H9 (cell line): Measurements from ENCODE around the gene CABLES1. TPM values are rescaled to one million over a fixed set of nuclear protein-coding genes. Genes with fewer than 3 reads are reported as not detected.
A peak's percentile ranks its signal among the peaks of the same experiment; 100 is the strongest.

ENCODE experiments used
- DNase-seq: peaks from one replicate; pipeline ENCODE4 v3.0.0-alpha.2; 2017
- H2AFZ ChIP-seq: one replicate; pipeline ENCODE4 v1.6.1; 2013; ENCODE audit warnings: mild to moderate bottlenecking, low read length, control low read depth, moderate library complexity
- H2AK5ac ChIP-seq: 2 replicates; pipeline ENCODE4 v1.6.1; 2013; ENCODE audit warnings: low read length, control low read depth, mixed read lengths; ENCODE audit not compliant: insufficient read length
- H2BK120ac ChIP-seq: one replicate; pipeline ENCODE4 v1.6.1; 2013; ENCODE audit warnings: low read depth, mild to moderate bottlenecking, low read length, control low read depth, inconsistent platforms; ENCODE audit not compliant: poor library complexity, severe bottlenecking
- H2BK12ac ChIP-seq: 2 replicates; pipeline ENCODE4 v1.6.1; 2013; ENCODE audit warnings: low read length, control low read depth, mixed read lengths, low read depth; ENCODE audit not compliant: insufficient read length
- H2BK15ac ChIP-seq: 2 replicates; pipeline ENCODE4 v1.6.1; 2013; ENCODE audit warnings: low read depth, low read length, control low read depth
- H2BK20ac ChIP-seq: one replicate; pipeline ENCODE4 v1.6.1; 2013; ENCODE audit warnings: low read depth, mild to moderate bottlenecking, low read length, control low read depth, inconsistent platforms; ENCODE audit not compliant: poor library complexity, severe bottlenecking
- H2BK5ac ChIP-seq: 2 replicates; pipeline ENCODE4 v1.6.1; 2013; ENCODE audit warnings: low read length, control low read depth, mixed read lengths; ENCODE audit not compliant: insufficient read length
- H3K14ac ChIP-seq: 2 replicates; pipeline ENCODE4 v1.6.1; 2013; ENCODE audit warnings: low read length, control low read depth; ENCODE audit not compliant: insufficient read depth
- H3K18ac ChIP-seq: 2 replicates; pipeline ENCODE4 v1.6.1; 2013; ENCODE audit warnings: low read depth, mild to moderate bottlenecking, mixed read lengths, low read length, control low read depth; ENCODE audit not compliant: insufficient read length
- H3K23ac ChIP-seq: 2 replicates; pipeline ENCODE4 v1.6.1; 2013; ENCODE audit warnings: low read length, control low read depth, mixed read lengths, low read depth; ENCODE audit not compliant: insufficient read length
- H3K23me2 ChIP-seq: 2 replicates; pipeline ENCODE4 v1.6.1; 2013; ENCODE audit warnings: low read depth, mild to moderate bottlenecking, mixed read lengths, low read length, control low read depth; ENCODE audit not compliant: insufficient read length, poor library complexity, severe bottlenecking
- H3K27ac ChIP-seq: 2 replicates; pipeline ENCODE4 v1.5.1; 2013; ENCODE audit warnings: low read length, control low read depth, mixed read lengths, low read depth; ENCODE audit not compliant: insufficient read length
- H3K27me3 ChIP-seq: 2 replicates; pipeline ENCODE4 v1.6.1; 2013; ENCODE audit warnings: low read length, control low read depth, inconsistent platforms; ENCODE audit not compliant: insufficient read depth
- H3K4ac ChIP-seq: 2 replicates; pipeline ENCODE4 v1.6.1; 2013; ENCODE audit warnings: low read depth, mild to moderate bottlenecking, control low read depth, inconsistent platforms, low read length, moderate library complexity
- H3K4me1 ChIP-seq: 2 replicates; pipeline ENCODE4 v1.6.1; 2013; ENCODE audit warnings: low read length, control low read depth, inconsistent platforms; ENCODE audit not compliant: insufficient read depth
- H3K4me2 ChIP-seq: 2 replicates; pipeline ENCODE4 v1.6.1; 2013; ENCODE audit warnings: low read length, control low read depth, mixed read lengths; ENCODE audit not compliant: insufficient read length, insufficient read depth
- H3K56ac ChIP-seq: 2 replicates; pipeline ENCODE4 v1.6.1; 2013; ENCODE audit warnings: low read depth, mild to moderate bottlenecking, mixed read lengths, low read length, control low read depth; ENCODE audit not compliant: insufficient read length
- H3K79me1 ChIP-seq: 2 replicates; pipeline ENCODE4 v1.6.1; 2013; ENCODE audit warnings: low read depth, mild to moderate bottlenecking, moderate library complexity, low read length, control low read depth, inconsistent platforms; ENCODE audit not compliant: insufficient read depth, poor library complexity, severe bottlenecking
- H3K79me2 ChIP-seq: 2 replicates; pipeline ENCODE4 v1.6.1; 2013; ENCODE audit warnings: low read length, control low read depth, inconsistent platforms; ENCODE audit not compliant: insufficient read depth
- H3K9ac ChIP-seq: 2 replicates; pipeline ENCODE4 v1.6.1; 2013; ENCODE audit warnings: low read length, control low read depth, mixed read lengths; ENCODE audit not compliant: insufficient read length; ENCODE audit errors: extremely low read depth
- H3K9me3 ChIP-seq: one replicate; pipeline ENCODE4 v1.6.1; 2013; ENCODE audit warnings: low read depth, low read length, inconsistent platforms; ENCODE audit not compliant: control insufficient read depth
- H3T11ph ChIP-seq: one replicate; pipeline ENCODE4 v1.6.1; 2013; ENCODE audit warnings: mild to moderate bottlenecking, low read length, control low read depth, inconsistent platforms
- H4K20me1 ChIP-seq: one replicate; pipeline ENCODE4 v1.6.1; 2013; ENCODE audit not compliant: control insufficient read depth, insufficient read length, insufficient read depth
- H4K5ac ChIP-seq: 2 replicates; pipeline ENCODE4 v1.6.1; 2013; ENCODE audit warnings: low read depth, mild to moderate bottlenecking, mixed read lengths, low read length, control low read depth; ENCODE audit not compliant: insufficient read length
- H4K8ac ChIP-seq: replicated peaks from 2 replicates; pipeline ENCODE4 v1.6.1; 2013; ENCODE audit warnings: low read length, control low read depth, mixed read lengths, low read depth; ENCODE audit not compliant: insufficient read length
- H4K91ac ChIP-seq: 2 replicates; pipeline ENCODE4 v1.6.1; 2013; ENCODE audit warnings: low read depth, mild to moderate bottlenecking, moderate library complexity, mixed read lengths, low read length, control low read depth; ENCODE audit not compliant: insufficient read length
- H3K27ac Mint-ChIP-seq, 3 experiments: 2 replicates in 2 of 3; 3 replicates in 1 of 3; pipeline ENCODE4 v1.8.0; 2020 to 2021; ENCODE audit warnings: mixed read lengths in 3 of 3, mild to moderate bottlenecking in 1 of 3, moderate library complexity in 1 of 3
- H3K27me3 Mint-ChIP-seq: 2 replicates; pipeline ENCODE4 v1.8.0; 2021; ENCODE audit warnings: low read depth, mild to moderate bottlenecking, moderate library complexity, mixed read lengths
- H3K36me3 Mint-ChIP-seq, 3 experiments: 2 replicates in 2 of 3; 3 replicates in 1 of 3; pipeline ENCODE4 v1.8.0; 2020 to 2021; ENCODE audit warnings: low read depth in 3 of 3, mixed read lengths in 3 of 3; ENCODE audit not compliant: insufficient read depth in 1 of 3
- H3K4me1 Mint-ChIP-seq, 2 experiments: 2 replicates each; pipeline ENCODE4 v1.8.0; 2020; ENCODE audit warnings: mixed read lengths in 2 of 2
- H3K4me3 Mint-ChIP-seq, 2 experiments: 2 replicates in 1 of 2; 3 replicates in 1 of 2; pipeline ENCODE4 v1.8.0; 2020 to 2021; ENCODE audit warnings: mild to moderate bottlenecking in 2 of 2, mixed read lengths in 2 of 2, moderate library complexity in 1 of 2
- H3K9me3 Mint-ChIP-seq, 2 experiments: 2 replicates in 1 of 2; 3 replicates in 1 of 2; pipeline ENCODE4 v1.8.0; 2020; ENCODE audit warnings: mild to moderate bottlenecking in 2 of 2, mixed read lengths in 2 of 2, moderate library complexity in 1 of 2
- WGBS: extraction: QIAGEN DNeasy Blood & Tissue Kit; methylation state at CpG from one replicate; pipeline ENCODE4 v1.1.7; 2013; ENCODE audit warnings: missing lambda C conversion rate, low lambda C conversion rate, mixed read lengths; ENCODE audit not compliant: insufficient read length; ENCODE audit errors: extremely low coverage; 5-methylcytosine and 5-hydroxymethylcytosine counted together
- total RNA-seq: library from RNA; stranded (reverse); gene quantifications from 2 replicates; pipeline ENCODE4 v1.2.1, GENCODE V29; 2021
- TF ChIP-seq, protein P1 (sequence below): fragments of 200-600 bp; sonication (generic); conservative IDR thresholded peaks from 3 replicates; pipeline ENCODE4 v1.8.0; 2021; ENCODE audit warnings: antibody characterized with exemption, mild to moderate bottlenecking

Gene CABLES1
- total RNA-seq, 1 experiment from 2014 or later: 27.1 TPM

GRCh38 chr18:23230686-23231085 lies 95.4 kb downstream of the CABLES1 start:
- no peak overlapping the region for H4K8ac ChIP-seq
- no peak overlapping the region for H4K91ac ChIP-seq
- TF ChIP-seq, protein P1, sequence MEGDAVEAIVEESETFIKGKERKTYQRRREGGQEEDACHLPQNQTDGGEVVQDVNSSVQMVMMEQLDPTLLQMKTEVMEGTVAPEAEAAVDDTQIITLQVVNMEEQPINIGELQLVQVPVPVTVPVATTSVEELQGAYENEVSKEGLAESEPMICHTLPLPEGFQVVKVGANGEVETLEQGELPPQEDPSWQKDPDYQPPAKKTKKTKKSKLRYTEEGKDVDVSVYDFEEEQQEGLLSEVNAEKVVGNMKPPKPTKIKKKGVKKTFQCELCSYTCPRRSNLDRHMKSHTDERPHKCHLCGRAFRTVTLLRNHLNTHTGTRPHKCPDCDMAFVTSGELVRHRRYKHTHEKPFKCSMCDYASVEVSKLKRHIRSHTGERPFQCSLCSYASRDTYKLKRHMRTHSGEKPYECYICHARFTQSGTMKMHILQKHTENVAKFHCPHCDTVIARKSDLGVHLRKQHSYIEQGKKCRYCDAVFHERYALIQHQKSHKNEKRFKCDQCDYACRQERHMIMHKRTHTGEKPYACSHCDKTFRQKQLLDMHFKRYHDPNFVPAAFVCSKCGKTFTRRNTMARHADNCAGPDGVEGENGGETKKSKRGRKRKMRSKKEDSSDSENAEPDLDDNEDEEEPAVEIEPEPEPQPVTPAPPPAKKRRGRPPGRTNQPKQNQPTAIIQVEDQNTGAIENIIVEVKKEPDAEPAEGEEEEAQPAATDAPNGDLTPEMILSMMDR: no peak
- peaks cover 7% of the 10 kb centered on the region; the same call in 1 of the 2 replicates for H3K4me1 ChIP-seq
- H3K23ac ChIP-seq: no peak overlapping the region
- H2AFZ ChIP-seq: no peak overlapping the region
- Mint-ChIP-seq H3K36me3 (peaks cover 13 to 51% (median 26%) of the 10 kb centered on the region in 3 experiments; a peak in 6 of 7 replicates), H3K27me3 (peaks cover 1% of the 10 kb centered on the region; the same call in 1 of the 2 replicates), H3K4me1 (peaks cover 33 to 41% of the 10 kb centered on the region in 2 experiments), H3K4me3 (no peak overlapping the region), H3K27ac (peak overlapping the region in 1 of 3 experiments; percentile 75; a peak in 2 of 7 replicates), H3K9me3 (no peaks in the 10 kb centered on the region)
- no peak overlapping the region for H3K18ac ChIP-seq
- no peak overlapping the region for H2BK20ac ChIP-seq
- no peak for DNase-seq
- no peak overlapping the region for H3K27ac ChIP-seq
- no peaks in the 10 kb centered on the region for H3K9me3 ChIP-seq
- no peaks in the 10 kb centered on the region for H4K20me1 ChIP-seq
- H3K14ac ChIP-seq: no peak overlapping the region
- H2BK5ac ChIP-seq: no peak overlapping the region
- no peak overlapping the region for H2BK120ac ChIP-seq
- no peak overlapping the region for H3K56ac ChIP-seq
- H3K27me3 ChIP-seq: no peaks in the 10 kb centered on the region
- H2BK15ac ChIP-seq: no peak overlapping the region
- no peaks in the 10 kb centered on the region for H3K79me1 ChIP-seq
- H2AK5ac ChIP-seq: no peak overlapping the region
- H3K23me2 ChIP-seq: no peaks in the 10 kb centered on the region
- no peak overlapping the region for H4K5ac ChIP-seq
- H3K4ac ChIP-seq: no peak overlapping the region
- no peak overlapping the region for H2BK12ac ChIP-seq
- no peak overlapping the region for H3T11ph ChIP-seq
- H3K4me2 ChIP-seq: no peak overlapping the region
- H3K9ac ChIP-seq: no peak overlapping the region
- no CpG with 5 or more reads among the region's 4 CpGs for WGBS
- H3K79me2 ChIP-seq: no peaks in the 10 kb centered on the region
